NCI-H460 (cell line): Measurements from ENCODE around the gene ZNF660. TPM values are rescaled to one million over a fixed set of nuclear protein-coding genes. Genes with fewer than 3 reads are reported as not detected.
"Not testable (repeated sequence)": the region's sequence is repeated elsewhere in the genome, so short reads cannot be mapped to it uniquely, and the experiment has no call there.

ENCODE experiments used
- DNase-seq: peaks from one replicate; pipeline ENCODE4 v3.0.0-alpha.2; 2016; ENCODE audit warnings: low read depth; ENCODE audit errors: extremely low read depth
- polyA plus RNA-seq: library from polyadenylated mRNA; depleted of rRNA; stranded (reverse); fragments of >200 nt; gene quantifications from 2 replicates; pipeline ENCODE4 v1.2.3, GENCODE V29; 2014; cell fraction: nucleus; rRNA removed
- total RNA-seq: library from RNA; depleted of rRNA; stranded (reverse); fragments of >200 nt; shearing (Covaris generic); gene quantifications from 2 replicates; pipeline ENCODE4 v1.2.3, GENCODE V29; 2014; rRNA removed

ZNF660 gene
- 0.12 TPM in 1 of 2 replicates, not detected in the other for total RNA-seq
- not detected in 2 replicates for polyA plus RNA-seq

DNA sequence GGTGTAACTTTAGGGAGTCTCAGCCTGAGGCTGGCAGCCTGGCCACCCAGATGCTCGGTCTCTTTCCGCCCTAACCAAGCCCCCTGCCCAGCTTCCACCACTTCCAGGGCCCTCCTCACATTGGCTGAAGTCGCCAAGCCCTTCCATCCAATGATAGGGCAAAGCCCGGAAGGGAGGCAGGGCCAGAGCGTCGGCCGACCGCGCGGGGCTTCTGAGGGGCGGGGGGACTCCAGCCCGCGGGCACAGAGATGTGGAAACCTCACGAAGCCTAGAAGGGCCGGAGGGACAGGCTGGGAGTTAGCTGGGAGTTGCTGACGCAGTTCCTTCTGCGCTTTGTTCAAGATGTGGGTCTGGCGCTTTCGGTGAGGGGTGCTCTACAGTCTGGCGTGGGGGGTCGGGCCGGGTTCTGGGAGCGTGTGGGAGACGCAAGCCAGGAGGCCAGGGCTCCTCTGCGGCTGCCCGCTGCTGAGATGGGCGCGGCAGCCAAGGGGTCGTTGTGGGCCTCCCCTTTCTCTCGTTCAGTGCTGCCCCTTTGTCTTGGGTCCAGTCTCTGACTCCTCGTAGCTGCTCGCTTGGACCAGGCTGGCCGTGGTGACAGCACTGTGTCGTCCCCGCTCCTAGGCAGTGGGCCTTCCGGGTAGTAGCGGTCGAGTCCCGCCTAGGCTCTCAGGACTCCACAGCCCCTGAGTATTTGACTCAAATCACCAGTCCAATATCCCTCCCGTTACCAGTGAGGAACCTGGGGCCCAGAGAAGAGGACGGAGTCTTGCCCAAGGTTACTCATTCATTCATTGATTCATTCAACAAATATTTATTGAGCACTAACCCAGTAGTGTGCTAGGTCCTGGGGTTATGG is at the start of gene ZNF660:
Gene ZNF660 (plus strand): TSS at position 319 of the 856 bp plus-strand sequence. CDS start 9,230 bp downstream, outside the sequence.
- no peak for DNase-seq

DNA sequence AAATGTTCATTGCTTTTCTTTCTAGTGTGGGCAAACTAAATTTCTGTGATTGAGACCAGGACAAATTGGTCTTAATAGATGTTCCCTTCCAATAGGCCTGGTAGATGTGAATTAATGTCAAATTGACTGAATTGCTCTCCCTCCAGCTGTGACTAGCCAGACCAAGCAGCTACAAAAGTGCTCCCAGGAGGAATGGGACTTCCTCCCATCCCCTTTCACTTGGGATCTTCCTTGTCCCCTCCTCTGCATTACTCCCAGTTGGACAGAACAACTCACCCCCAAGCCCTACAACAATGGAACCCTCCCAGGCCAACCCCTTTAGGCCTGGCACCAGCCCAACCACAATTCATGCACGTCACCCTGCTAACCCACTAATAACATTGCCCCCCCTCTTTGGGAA is 49.4 kb upstream of the ZNF660 start:
- no peak for DNase-seq

DNA sequence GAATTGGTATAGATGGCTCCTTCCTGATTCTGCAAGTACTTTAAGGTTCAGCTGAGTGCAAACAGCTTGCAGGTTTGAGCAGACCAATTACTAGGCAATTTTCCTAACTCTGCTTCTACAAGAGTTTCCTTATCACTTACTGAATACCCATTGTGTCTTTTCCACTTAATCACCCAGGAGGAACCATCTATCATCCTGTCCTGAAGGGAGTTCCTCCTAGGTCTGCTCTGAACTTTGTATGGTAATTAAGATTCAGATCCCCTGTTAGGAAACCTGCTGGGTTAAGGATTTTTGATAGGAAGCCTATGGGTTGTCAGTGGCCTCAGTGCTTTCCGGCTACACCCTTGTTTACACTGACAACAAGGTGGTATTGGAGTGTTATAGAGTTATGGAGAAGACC is 40.0 kb upstream of the ZNF660 start:
- DNase-seq, result not testable (repeated sequence)

DNA sequence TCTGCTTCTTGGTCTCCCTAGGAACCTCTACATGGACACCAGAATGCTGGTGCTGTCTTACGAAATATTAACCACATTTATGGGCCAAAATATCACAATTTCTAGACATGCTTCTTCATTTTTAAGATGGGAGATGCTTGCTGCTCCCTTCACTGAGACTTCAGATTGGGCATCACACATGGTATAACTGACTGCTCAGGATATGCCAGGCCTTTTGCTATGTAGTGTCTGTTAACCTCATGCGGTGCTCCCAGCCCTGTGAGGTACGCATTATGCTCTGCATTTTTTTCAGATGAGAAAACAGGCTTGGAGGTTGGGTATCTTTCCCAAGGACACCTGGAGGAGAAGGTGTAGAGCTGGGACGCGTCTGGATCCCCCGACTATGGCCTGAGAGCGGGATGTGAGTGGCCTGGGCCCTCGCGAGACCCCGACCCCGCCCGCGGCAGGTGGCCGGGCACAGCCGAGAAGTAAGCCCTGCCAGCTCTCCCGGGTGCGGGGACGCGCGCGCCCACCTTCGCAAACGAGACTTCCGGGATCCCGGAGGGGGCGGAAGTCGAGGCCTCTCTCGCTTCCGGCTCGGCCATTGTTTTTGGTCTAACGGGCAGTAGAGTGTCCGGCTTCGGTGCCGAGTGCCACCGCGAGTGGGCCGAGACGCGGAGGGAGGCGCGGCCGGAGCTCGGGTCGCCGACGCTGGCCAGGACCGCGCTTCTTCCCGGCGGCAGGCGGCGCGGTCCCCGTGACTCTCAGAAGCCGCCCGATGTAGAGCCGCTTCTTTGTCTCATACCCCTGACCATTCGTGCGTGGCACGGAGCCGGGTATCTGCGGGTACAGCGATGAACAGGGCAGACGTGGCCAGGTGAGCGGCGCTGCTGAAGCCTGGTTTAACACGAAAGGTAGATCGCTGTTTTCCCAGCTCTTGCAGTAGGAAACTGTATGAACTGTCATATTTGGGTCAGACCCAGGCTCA is 29.9 kb upstream of the ZNF660 start, which contains the start of gene ZKSCAN7:
Gene ZKSCAN7 (plus strand): TSS at position 568 of the 967 bp plus-strand sequence. CDS start 1,855 bp downstream, outside the sequence.
- no peak for DNase-seq

DNA sequence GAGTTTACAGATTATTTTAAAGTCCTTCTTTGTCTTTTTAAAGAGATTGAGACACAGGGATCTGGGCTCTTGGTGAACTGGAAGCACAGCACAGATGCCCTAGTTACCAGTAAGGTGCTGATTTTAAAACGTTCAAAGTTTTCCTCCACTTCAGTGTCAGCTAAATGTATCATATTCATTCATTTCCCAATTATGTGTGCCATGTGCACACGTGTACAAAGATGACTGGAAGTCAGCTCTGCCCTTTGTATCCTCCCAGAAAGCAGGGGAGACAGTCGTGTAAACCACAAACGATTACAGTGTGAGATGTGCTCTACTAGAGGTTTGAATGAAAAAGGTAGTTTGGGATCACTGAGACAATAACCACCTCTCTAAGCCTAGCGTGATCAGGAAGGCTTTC is 29.0 kb upstream of the ZNF660 start:
- no peak for DNase-seq

DNA sequence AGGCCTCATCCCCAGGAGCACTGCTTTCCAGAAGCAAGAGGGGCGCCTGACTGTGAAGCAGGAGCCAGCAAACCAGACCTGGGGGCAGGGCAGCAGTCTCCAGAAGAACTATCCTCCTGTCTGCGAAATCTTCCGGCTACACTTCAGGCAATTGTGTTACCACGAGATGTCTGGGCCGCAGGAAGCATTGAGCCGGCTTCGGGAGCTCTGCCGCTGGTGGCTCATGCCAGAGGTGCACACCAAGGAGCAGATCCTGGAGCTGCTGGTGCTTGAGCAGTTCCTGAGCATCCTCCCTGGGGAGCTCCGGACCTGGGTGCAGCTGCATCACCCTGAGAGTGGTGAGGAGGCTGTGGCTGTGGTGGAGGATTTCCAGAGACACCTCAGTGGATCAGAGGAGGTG is 27.7 kb upstream of the ZNF660 start:
- DNase-seq, result no peak

DNA sequence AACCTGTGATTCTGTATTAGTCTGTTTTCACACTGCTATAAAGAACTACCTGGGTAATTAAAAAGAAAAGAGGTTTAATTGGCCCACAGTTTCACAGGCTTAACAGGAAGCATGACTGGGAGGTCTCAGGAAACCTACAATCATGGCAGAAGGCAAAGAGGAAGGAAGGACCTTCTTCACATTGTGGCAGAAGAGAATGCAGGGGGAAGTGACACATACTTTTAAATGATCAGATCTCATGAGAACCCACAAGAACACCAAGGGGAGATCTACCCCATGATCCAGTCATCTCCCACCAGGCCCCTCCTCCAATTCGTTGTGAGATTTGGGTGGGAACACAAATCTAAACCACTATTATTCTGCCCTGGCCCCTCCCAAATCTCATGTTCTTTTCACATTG is 23.7 kb upstream of the ZNF660 start:
- DNase-seq, result no peak

DNA sequence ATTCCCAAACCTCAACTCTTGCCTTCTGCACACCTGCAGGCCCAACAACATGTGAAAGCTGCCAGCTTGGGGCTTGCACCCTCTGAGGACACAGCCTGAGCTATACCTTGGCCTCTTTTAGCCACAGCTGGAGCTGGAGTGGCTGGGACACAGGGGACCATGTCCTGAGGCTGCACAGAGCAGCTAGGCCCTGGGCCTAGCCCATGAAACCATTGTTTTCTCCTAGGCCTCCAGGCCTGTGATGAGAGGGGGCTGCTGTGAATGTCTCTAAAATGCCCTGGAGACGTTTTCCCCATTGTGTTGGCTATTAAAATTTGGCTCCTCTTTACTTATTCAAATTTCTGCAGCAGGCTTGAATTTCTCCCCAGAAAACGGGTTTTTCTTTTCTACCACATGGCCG is 22.6 kb upstream of the ZNF660 start:
- DNase-seq, result no peak

DNA sequence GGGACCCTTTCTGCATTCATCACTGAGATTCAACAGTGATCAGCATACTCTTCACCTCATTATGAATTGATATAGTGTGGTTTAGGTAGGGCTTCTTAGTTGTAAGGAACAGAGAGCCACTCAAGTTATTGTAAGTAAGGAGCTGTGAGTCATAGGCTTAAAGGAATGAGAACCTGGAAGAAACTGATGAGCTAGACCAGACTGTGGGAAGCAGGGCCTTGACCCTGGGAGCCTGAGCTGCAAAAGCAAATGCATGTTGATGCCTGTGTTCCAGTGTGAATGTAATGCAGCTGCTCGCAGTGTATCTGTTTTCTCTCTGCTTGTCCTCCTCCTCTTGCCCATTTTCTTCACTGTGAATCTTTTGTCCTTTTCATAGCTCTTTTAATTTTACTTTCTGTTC is 16.2 kb upstream of the ZNF660 start:
- no peak for DNase-seq

DNA sequence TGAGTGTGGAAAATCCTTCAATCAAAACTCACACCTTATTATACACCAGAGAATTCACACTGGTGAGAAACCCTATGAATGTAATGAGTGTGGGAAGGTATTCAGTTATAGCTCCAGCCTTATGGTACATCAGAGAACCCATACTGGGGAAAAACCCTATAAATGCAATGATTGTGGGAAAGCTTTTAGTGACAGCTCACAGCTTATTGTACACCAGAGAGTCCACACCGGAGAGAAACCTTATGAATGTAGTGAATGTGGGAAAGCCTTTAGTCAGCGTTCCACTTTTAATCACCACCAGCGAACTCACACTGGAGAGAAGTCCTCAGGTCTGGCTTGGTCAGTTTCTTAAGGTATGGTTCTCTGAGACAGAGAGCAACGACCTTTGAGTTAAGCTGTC is 13.7 kb upstream of the ZNF660 start:
- no peak for DNase-seq

DNA sequence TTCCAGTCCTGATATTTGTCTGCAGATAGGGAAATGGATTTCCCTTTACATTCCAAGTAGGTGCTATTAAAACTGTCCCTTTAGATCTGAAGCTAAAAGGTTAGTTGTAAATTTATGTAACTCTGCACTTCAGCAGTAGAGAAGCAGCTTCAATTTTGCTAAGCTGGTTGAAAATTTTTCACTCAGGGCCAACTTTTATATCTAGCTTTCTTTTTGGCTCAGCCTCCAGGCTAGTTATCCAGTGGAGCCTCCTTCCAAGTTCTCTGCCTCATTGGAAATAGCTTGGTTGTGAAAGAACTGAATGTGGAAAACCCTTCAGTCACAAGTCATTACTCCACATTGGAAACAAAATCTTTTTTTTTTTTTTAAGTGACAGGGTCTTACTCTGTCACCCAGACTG is 8.2 kb upstream of the ZNF660 start:
- DNase-seq, result no peak

DNA sequence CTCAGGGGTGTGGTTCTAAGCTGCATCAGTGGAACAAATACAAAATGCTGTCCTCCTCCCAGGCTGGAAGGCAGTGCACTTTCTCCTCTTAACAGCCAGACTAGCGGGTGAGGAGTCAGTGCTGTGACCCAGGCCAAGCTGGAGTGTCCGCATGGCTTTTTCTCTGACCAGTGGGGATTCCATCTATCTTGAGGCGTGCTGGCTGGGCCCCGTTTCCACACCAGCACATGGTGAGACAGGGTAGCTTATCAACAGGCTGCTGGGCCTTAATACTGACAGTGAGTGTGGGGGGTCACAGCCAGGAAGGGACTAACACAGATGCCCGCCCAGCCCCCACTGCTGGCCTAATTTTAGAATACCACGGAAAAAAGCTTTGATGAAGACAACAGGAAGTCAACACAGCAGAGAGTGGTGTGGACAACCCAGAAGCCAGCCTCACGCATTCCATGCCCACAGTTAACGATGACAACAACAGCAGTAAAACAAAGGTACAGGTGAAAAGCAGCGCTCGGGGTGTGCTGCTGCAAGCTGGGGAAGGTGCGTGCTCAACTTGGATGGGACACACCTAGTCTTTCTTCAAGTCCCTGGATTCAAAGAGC is 7.3 kb upstream of the ZNF660 start:
- not testable (repeated sequence) for DNase-seq

DNA sequence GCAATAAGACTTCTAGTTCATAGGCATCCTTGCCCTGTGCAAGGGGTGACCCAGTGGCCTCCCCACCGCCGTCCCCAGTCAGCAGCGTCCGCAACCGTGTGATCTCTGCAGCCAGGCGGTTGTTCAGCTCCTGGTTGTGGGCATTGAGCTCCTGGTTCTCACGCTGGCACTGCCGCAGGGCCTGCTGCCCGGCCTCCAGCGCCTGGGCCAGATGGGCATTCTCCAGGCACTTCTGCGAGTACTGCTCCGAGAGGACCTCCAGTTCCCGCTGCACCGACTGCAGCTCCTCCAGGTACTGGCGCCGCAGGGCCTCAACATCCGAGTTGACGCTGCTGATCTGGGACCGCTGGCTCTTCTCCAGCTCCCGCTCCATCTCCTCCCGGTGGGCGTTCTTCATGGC is 6.4 kb upstream of the ZNF660 start:
- DNase-seq, result not testable (repeated sequence)

DNA sequence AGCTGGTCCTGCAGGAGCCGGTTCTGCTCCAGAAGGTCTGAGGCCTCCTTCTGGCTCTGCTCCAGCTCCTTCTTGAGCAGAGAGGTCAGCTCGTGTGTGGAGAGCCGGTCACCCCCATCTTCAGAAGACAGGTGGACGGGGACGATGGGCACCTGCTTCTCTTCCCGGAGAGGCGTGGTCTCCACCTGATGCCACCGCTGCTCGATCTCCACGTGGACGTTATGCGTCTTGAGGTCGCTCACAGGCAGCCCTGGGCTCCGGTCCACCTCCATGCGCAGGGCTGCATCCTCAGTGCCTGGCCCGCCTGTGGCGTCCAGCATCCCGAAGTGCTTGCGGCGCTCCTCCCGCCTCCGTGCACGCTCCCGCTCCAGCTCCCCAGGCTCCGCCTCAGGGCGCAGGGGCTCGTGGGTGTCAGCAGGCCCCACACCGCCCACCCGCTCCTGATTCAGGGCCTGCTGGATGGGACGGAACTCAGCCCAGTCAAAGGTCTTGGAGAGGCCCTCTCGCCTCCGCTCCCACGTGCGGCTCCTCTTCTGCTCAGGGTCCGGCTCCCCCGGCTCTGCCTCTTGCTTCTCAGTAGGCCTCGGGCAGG is 5.7 kb upstream of the ZNF660 start:
- DNase-seq, result not testable (repeated sequence)

DNA sequence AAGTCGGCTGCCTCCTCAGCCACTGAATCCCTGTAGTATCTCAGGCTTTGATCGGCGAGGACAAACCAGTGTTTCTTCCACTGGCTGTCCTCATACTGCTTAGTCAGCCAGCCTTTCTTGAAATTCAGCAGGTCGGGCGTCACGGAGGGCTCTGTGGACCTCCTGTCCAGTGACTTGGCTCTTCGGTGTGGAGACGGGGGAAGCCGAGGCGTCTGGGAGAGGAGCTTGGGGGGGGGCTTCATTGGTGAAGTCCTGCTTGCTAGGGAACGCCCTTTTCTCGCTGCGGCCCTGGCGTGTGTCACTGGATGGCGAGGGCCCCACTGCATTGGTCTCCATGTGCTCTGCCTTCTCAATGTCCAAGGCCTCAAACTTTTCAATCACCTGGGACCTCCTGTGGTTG is 5.0 kb upstream of the ZNF660 start:
- not testable (repeated sequence) for DNase-seq

DNA sequence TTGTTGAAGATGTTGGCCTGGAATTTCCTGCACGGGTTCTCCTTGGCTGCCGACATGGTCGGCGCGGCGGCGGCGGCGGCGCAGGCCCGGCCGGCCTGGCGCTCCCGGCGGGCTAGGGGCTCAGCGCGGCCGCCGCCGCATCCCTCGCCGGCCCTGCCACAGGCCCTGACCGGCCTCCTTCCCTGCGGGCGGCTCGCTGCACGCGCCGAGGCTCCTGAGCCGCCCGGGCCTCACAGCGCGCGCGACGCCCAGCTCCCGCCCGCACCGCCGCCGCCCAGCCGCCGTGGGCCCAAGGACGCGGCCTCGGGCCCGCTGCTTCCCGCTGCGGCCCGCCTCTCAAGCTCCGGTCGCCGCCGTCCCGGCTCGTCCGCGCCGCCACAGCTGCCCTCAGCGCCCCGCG is 3.8 kb upstream of the ZNF660 start:
- not testable (repeated sequence) for DNase-seq

DNA sequence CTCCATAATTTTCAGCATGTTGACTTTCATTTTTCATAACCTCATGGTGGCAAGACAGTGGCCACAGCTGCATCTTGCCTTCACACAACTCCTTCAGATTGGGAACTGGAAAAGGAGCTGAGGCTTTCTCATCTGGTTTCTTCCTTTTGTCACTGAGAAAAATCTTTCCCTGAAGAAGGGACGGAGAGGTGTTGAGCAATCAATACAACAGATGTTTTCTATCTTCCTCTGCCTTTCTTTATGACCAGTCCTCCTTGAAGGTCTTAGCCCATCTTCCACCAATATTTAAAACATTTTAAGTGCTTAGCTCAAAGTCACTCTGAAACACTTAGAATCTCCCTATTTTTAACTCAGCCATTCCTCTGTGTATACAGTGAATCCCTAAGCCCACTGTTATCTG is 11.9 kb downstream of the ZNF660 start:
- DNase-seq, result no peak

DNA sequence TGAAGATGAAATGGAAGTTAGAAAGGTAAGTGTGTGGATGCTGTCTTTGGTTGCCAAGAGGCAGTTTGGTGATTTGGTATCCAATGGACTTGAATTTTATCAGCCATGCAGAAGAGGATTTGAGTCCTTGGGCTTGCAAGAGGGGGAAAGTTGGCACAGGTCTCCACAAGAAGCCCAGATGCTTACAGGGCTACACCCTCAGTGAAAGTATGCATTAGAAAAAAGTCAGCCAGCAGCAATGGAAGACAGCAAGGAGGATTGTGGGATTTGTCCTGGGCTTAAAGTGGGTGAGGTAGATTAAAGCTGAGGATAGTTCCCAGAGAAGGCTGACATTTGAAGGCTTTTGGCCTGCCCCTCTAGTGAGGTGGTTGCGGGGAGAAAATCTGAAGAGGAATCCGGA is 17.0 kb downstream of the ZNF660 start:
- DNase-seq, result no peak

DNA sequence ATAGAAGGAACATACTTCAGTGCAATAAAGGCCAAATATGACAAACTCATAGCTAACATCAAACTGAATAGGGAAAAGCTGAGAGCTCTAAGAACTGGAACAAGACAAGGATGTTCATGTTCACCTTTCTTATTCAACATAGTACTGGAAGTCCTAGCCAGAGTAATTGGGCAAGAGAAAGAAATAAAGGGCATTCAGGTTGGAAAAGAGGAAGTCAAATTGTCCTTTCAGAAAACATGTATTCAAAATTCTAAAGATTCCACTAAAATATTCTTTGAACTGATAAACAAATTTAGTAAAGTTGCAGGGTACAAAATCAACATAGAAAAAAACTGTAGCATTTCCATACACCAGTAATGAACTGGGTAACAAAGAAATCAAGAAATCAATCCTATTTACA is 27.9 kb downstream of the ZNF660 start:
- no peak for DNase-seq

DNA sequence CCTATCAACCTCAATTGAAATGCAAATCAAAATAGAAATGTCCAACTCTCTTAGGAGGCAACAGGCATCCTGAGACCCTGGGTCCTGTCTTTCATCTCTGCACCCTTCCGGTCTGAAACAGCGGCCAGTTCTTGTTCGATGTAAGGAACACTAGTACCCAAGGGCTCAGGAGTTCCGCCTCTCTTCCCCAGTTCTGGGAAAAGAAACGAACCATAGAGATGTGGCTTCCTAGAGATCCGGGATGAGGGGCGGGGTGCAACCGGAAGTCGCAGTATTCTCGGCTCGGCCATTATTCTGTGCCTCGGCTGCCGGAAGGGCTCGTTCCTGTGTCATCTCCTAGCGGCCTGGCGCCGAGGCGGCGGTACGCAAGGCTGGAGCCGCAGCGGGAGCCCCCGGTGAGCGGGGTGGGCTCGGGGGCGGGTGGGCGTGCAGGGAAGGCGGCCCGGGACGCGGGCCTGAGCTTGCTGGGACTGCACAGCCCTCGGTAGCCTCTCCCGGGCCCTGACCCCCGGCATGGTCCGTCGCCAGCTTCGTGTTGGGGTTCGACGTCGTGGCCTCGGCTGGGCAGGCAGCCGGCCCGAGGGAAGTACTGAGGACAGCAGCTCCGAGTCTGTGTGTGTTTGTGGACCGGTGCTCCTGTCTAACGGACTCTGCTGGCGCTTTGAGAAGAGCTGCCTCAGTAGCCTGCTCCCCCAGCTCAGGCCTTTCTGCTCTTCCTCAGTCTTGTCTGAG is 40.2 kb downstream of the ZNF660 start, which contains the start of gene ZNF197:
Gene ZNF197 (plus strand): TSS at position 288 of the 732 bp plus-strand sequence. CDS start 4,119 bp downstream, outside the sequence.
- peak; percentile 64 for DNase-seq
